Measurements from ENCODE around the gene CCBE1.

The CCBE1 gene

GRCh38 chr18:59620381-59620780, 76.8 kb downstream of the CCBE1 start:
- no peak for DNase-seq

GRCh38 chr18:59619816-59620215, 77.4 kb downstream of the CCBE1 start:
- no peak for DNase-seq

- DNase-seq = no peak
These were observed 79.7 kb downstream of the CCBE1 start for GRCh38 chr18:59617468-59617932.

GRCh38 chr18:59616501-59616900, 80.7 kb downstream of the CCBE1 start:
- no peak for DNase-seq

GRCh38 chr18:59613903-59614302, 83.3 kb downstream of the CCBE1 start:
- no peak for DNase-seq

- no peak for DNase-seq
These were observed 84.8 kb downstream of the CCBE1 start for GRCh38 chr18:59612381-59612780.

GRCh38 chr18:59610546-59611140, 86.6 kb downstream of the CCBE1 start:
- no peak for DNase-seq

GRCh38 chr18:59609654-59610053, 87.6 kb downstream of the CCBE1 start:
- no peak for DNase-seq

- DNase-seq = no peak
These were observed 89.8 kb downstream of the CCBE1 start for GRCh38 chr18:59607471-59607870.

- DNase-seq = no peak
These were observed 90.2 kb downstream of the CCBE1 start for GRCh38 chr18:59607078-59607379.

GRCh38 chr18:59606193-59607077, 90.8 kb downstream of the CCBE1 start:
- DNase-seq = no peak

- DNase-seq = no peak
These were observed 91.5 kb downstream of the CCBE1 start for GRCh38 chr18:59605633-59606192.

GRCh38 chr18:59604877-59605276, 92.3 kb downstream of the CCBE1 start:
- no peak for DNase-seq

GRCh38 chr18:59597049-59597448, 100.2 kb downstream of the CCBE1 start:
- no peak for DNase-seq

GRCh38 chr18:59593291-59593717, 103.9 kb downstream of the CCBE1 start:
- no peak for DNase-seq

- DNase-seq = no peak
These were observed 104.6 kb downstream of the CCBE1 start for GRCh38 chr18:59592624-59593023.

- no peak for DNase-seq
These were observed 114.8 kb downstream of the CCBE1 start for GRCh38 chr18:59582395-59582794.

GRCh38 chr18:59579509-59579908, 117.7 kb downstream of the CCBE1 start:
- DNase-seq = no peak

- no peak for DNase-seq
These were observed 119.9 kb downstream of the CCBE1 start for GRCh38 chr18:59577386-59577655.

- DNase-seq = no peak
These were observed 120.5 kb downstream of the CCBE1 start for GRCh38 chr18:59576541-59577385.

GRCh38 chr18:59575995-59576394, 121.2 kb downstream of the CCBE1 start:
- DNase-seq = no peak

- no peak for DNase-seq
These were observed 123.3 kb downstream of the CCBE1 start for GRCh38 chr18:59573962-59574361.

All from nucleus accumbens (tissue), 56 donors.